ENCODE results near the gene TBP.
"Not testable (repeated sequence)": the region's sequence is repeated elsewhere in the genome, so short reads cannot be mapped to it uniquely, and the experiment has no call there.

TBP gene

GRCh38 chr6:170554013-170554795 lies at the start of gene TBP:
TSS of gene TBP (plus strand) at chr6:170554369. CDS start at chr6:170557030, 2,661 bp downstream.
- DNase-seq (ENCODE audit: extremely low read depth in 1 of 2, low read depth in 1 of 2): peak; percentile 92 to 97

- DNase-seq (ENCODE audit: extremely low read depth in 1 of 2, low read depth in 1 of 2): no peak
Measured at GRCh38 chr6:170504479-170504878, 49.7 kb upstream of the TBP start.

- DNase-seq (ENCODE audit: extremely low read depth in 1 of 2, low read depth in 1 of 2): no peak
Measured at GRCh38 chr6:170505306-170505705, 48.9 kb upstream of the TBP start.

- no peak for DNase-seq (ENCODE audit: extremely low read depth in 1 of 2, low read depth in 1 of 2)
Measured at GRCh38 chr6:170506446-170506845, 47.7 kb upstream of the TBP start.

- DNase-seq (ENCODE audit: extremely low read depth in 1 of 2, low read depth in 1 of 2): not testable (repeated sequence)
Measured at GRCh38 chr6:170507728-170508127, 46.4 kb upstream of the TBP start.

- DNase-seq (ENCODE audit: extremely low read depth in 1 of 2, low read depth in 1 of 2): not testable (repeated sequence)
Measured at GRCh38 chr6:170508275-170508674, 45.9 kb upstream of the TBP start.

- not testable (repeated sequence) for DNase-seq (ENCODE audit: extremely low read depth in 1 of 2, low read depth in 1 of 2)
Measured at GRCh38 chr6:170508892-170509722, 45.1 kb upstream of the TBP start.

- no peak for DNase-seq (ENCODE audit: extremely low read depth in 1 of 2, low read depth in 1 of 2)
Measured at GRCh38 chr6:170509723-170510018, 44.5 kb upstream of the TBP start.

GRCh38 chr6:170510631-170511030 lies 43.5 kb upstream of the TBP start:
- no peak for DNase-seq (ENCODE audit: extremely low read depth in 1 of 2, low read depth in 1 of 2)

GRCh38 chr6:170512249-170512648 lies 41.9 kb upstream of the TBP start:
- no peak for DNase-seq (ENCODE audit: extremely low read depth in 1 of 2, low read depth in 1 of 2)

- DNase-seq (ENCODE audit: extremely low read depth in 1 of 2, low read depth in 1 of 2): no peak
Measured at GRCh38 chr6:170514908-170515307, 39.3 kb upstream of the TBP start.

GRCh38 chr6:170516783-170517616 lies 37.2 kb upstream of the TBP start:
- peak in 1 of 2 donors; percentile 9 for DNase-seq (ENCODE audit: extremely low read depth in 1 of 2, low read depth in 1 of 2)

- no peak for DNase-seq (ENCODE audit: extremely low read depth in 1 of 2, low read depth in 1 of 2)
Measured at GRCh38 chr6:170522565-170523183, 31.5 kb upstream of the TBP start.

- no peak for DNase-seq (ENCODE audit: extremely low read depth in 1 of 2, low read depth in 1 of 2)
Measured at GRCh38 chr6:170523256-170524171, 30.7 kb upstream of the TBP start.

GRCh38 chr6:170524172-170524502 lies 30.0 kb upstream of the TBP start:
- DNase-seq (ENCODE audit: extremely low read depth in 1 of 2, low read depth in 1 of 2): no peak

- DNase-seq (ENCODE audit: extremely low read depth in 1 of 2, low read depth in 1 of 2): no peak
Measured at GRCh38 chr6:170525795-170526194, 28.4 kb upstream of the TBP start.

- DNase-seq (ENCODE audit: extremely low read depth in 1 of 2, low read depth in 1 of 2): not testable (repeated sequence)
Measured at GRCh38 chr6:170527995-170528394, 26.2 kb upstream of the TBP start.

- DNase-seq (ENCODE audit: extremely low read depth in 1 of 2, low read depth in 1 of 2): peak in 1 of 2 donors; percentile 35
Measured at GRCh38 chr6:170529839-170530469, 24.2 kb upstream of the TBP start.

GRCh38 chr6:170532867-170533488 lies 21.2 kb upstream of the TBP start:
- no peak for DNase-seq (ENCODE audit: extremely low read depth in 1 of 2, low read depth in 1 of 2)
